GM18907 (cell line): ENCODE data around the gene FGD2.

Source experiments
- ATAC-seq: cut with Tn5 transposase; IDR thresholded peaks from one replicate; pipeline ENCODE4 v1.9.1; 2021; ENCODE audit warnings: mild to moderate bottlenecking, moderate library complexity; ENCODE audit not compliant: unreplicated experiment

FGD2 gene

GRCh38 chr6:36970892-36971842 lies 34.3 kb upstream of the FGD2 start:
- ATAC-seq, result no peak

DNA sequence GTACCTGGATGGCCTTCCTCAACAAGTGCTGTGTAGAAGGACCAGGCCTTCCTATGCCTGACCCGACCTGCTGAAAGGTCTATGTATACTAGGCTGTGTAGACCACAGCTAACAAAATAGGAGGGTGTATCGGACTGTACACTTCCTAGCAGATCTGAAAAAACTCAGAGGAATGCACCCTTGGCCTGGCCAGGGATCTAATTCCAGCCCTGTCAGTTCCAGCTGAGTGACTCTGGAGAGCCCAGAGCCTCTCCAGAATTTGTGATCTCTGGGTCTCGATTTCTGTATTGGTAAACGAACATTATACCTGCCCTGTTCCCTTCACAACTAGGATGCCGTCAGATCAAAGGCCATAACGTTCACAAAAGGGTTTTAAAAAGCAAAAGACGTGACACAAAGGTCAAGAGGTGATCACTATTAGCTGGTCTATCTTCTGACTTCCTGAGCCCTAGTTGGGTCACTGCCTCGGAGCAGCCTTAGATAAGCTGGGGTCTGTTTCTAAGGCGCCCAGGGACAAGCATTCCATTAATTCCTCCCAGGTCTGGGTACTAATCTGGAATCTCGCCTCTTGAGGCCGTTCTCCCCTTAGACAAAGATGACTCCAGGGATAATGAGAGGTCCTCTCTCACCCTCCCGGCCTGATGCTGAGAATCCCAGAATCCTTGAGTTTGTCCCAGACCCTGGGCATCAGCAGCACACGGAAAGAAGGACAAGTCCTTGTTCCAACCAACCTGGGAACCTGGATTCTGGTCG lies 33.4 kb upstream of the FGD2 start:
- no peak for ATAC-seq

- no peak for ATAC-seq
Measured at GRCh38 chr6:36973190-36973589, 32.3 kb upstream of the FGD2 start.

DNA sequence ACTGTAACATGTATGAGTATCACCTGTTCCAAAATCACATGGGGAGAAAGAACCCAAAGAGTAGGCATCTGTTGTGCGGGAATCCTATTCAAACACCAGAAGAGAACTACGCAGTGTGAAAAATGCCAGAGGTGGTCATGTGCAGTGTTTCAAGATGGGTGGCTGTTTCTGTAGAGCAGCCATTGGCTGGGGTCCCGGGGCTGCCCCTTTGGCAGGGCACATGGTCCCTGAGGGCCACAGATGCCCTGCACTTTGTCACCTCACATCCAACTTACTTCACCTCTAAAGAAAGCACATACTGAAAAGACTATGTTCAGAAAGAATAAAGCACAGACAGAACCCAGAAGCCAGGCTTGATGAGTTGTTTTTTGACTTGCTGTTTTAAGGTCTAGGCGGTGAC lies 31.8 kb upstream of the FGD2 start:
- ATAC-seq, result no peak

- no peak for ATAC-seq
Measured at GRCh38 chr6:36975231-36976006, 30.0 kb upstream of the FGD2 start.

DNA sequence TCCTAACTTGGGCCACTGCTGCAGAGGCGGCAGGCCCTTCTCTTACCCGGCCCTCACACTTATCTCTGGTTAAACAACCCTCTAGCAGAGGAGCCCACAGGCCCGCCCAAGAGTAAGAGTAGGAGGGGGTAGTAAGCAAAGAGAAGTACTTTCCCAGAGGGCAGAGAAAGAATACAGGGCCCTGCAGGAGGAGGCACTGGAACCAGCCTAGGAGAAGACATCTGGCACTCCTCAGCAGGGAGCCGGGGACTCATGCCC lies 29.5 kb upstream of the FGD2 start:
- no peak for ATAC-seq

- ATAC-seq, result no peak
Measured at GRCh38 chr6:36976509-36976908, 28.9 kb upstream of the FGD2 start.

GRCh38 chr6:36976931-36977330 lies 28.5 kb upstream of the FGD2 start:
- ATAC-seq, result no peak

DNA sequence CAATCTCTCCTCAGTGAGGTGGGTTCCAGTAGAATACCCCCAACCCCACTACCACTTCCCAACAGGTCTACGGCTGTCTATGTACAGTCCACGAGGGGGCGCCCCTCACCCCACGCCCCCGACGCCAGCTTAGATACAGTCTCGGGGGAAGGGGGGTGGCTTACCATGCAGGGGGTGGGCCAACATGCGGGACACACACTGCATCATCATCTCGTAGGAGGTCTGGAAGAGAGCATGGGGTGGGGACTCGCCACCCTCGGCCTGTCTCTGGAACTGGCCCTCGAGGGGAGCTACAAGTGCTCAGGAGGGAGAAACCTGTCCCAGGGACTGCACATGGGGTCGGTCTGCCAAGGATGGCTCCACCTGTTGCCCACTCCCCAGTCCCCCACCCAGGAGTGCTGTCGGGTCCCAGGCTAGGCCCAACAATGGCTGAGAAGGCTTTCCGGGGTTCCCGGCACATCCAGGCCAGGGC lies 27.9 kb upstream of the FGD2 start:
- no peak for ATAC-seq

DNA sequence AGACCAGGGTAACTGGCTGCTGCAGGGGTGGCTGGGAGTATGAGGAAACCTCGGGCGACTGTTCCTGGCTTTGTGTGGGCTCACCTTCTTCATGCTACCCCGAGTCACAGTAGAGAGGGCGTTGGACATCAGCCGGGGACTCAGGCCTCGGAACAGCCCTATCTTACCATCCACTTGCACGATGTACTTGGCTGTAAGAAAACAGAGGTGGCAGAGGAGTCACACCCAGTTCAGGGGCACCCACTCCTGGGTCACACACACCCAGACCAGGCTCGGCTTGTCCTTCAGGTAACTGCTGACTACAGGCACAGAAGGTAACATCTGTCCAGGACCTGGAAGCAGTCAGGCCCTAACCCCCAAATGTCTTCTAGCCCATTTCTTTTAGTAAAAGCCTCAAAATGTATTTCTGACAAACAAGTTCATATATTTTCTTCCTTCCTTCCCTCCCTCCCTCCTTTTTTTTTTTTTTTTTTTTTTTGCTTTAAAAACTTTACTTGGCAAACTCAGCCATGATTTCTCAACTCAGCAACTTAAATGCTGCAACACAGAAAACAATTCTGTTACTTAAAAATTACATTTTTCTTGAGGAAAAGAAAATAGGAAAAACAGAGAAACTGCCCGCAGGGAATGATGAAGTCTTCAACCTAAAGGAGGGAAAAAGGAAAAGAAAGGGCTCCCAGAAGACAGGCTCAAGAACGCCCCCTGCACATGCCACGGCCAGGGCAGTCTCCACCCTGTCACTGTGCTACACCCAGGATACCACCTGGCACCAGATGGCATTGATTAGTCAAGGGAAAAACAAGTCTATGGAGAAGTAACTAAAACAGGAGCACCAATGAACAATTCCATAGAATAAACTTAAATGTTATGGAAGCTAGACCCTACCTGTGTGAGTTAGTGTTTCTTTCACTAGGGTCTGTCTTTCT lies 26.8 kb upstream of the FGD2 start:
- ATAC-seq, result no peak

DNA sequence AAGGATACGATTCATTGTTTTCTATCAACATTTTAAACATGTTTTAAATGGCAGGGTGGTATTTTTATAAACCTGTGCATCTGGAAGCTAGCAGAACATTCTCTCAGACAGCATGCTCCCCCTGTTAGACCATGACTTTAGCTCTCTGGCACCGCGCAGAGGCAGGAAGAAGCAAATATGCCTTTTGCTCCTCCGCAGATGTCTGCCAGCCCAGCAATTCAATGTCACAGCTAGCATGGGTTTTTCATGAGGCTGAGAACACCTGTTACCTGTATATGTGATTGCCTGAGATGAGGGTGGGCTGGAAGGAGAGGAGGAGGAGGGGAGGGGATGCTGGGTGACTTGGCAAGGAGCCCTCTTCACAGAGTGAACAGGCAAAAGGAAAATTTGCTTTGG lies 26.1 kb upstream of the FGD2 start:
- ATAC-seq, result no peak

GRCh38 chr6:36980129-36980528 lies 25.3 kb upstream of the FGD2 start:
- ATAC-seq, result no peak

DNA sequence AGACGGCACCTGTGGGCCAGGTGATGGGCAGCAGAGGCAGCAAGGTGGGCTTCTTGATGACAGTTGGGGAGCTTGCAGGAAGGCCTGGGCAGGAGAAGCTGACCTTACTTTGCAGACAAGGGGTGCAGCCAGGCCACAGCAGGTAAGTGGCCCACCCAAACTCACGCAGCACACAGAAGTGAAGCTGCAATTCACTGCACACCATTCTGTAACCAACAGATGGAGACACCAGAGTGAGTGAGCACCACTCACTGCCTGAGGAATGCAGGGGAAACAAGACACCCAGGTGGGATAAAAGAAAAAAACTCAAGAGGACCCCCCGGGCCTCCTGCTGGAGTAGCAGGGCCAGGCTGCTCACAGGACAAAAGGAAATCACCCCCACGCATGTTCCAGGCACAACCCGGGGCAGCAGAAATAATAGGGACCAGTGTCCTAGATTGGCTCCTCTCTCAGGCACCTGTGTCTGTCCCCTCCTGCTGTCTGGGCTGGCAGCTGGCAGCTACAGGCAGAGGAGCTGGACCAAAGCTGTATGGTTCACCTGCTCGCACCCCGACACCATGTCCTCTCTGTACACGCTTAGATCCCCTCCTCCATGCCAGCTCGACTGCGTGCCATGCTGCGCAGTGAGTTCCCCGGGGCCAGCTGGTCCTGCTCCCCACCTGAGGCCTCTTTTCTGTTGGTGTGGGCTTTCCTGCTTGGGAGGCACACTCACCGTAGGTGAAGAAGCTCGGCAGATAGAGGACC lies 24.4 kb upstream of the FGD2 start:
- no peak for ATAC-seq

- no peak for ATAC-seq
Measured at GRCh38 chr6:36983538-36983937, 21.9 kb upstream of the FGD2 start.

DNA sequence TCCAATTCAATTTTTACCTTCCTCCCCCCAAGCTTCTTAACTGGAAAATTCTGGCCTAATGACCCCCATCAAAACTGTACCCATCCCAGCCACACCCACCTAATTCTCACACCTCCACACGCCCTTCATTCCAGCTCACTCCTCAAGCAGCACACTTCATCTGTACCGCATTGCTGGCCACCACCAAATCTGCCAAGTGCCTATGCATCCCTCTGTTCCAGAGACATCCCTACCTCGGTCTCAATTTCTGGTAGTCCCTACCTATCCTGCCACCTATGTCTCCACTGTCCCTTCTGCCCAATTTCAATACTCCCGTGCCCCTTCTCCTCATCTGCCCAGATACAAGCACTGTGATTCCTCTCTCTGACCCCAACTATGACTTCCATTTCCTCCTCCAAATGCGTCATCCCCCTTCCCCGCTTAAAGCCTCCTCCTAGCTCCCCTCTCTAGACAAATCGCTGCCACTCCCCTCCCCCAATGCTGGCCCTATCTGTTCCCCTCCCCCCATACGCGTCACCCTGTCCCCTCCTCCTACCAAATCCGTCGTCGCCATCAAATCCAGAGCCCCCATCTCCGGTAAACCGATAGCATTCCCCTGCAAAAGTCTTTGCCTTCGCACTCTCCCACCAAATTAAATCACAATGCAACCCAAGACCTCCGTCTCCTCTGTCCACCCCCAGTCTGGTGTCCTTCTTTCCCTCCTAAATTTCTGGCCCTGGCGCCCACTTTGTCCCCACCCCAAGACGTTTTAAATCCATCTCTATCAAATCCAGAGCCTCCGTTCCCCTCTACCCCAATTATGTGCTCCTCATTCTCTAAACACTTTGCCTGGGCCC lies 20.7 kb upstream of the FGD2 start:
- no peak for ATAC-seq

DNA sequence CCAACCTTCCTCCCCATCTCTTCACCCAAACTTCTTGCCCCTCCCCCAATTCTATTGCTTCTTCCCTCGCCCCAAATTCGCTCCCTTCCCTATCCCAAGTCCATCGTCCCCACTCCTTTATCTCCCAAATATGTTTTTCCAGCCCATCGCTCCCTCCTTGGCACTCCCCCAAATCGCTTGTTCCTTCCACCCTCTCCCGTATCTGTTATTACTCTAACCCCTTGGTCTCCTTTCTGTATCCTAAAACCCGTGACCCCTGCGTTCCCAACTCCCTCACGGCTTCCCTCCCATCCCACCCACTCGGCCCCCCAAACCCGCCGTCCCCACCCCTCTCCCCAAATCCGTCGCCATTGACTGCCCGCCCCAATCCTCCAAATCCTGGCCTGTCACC lies 20.0 kb upstream of the FGD2 start:
- ATAC-seq, result no peak

DNA sequence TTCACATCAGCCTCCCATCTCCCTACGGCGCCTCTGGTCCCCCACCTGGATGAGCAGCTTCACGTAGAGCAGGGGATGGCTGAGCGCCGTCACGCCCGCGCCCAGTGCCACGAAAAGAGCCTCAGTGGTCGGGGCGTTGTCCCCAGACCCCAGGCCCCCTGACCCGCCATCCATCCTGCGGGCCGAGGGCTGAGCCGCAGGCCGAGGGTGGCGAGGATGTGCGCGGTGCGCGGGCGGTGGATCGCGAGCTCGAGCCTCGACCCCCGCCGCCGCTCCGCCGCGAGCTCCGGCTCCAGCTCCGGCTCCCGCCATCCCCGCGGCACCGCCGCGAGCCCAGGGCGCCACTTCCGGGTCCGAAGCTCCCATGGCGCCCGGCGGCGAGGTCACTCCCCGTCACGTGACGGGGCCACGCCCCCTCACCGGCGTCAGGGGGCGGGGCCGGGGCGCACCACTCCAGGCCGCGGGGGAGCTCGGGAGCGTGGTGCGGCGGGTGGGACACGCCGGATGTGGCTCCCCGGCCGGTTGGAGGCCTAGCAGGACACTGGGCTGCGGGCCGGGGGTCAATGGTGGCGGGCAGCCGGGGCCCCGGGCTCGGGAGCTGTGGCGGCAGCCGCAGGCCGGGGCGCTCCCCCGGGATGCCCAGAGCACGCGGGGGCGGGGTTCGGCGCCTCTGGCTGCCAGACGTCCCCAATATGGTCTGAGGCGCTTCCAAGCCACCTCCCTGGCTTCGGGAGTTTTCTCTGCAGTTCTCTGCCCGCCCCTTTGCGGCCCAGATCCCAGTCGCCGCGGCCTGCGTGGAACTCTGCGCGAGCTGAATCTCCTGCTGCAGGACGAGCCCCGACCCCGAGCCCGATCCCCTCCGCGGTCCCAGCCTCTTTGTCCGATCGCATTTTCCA lies 19.4 kb upstream of the FGD2 start, which contains the start of gene MTCH1:
MTCH1 (minus strand) TSS at position 389 of the 896 bp plus-strand sequence; CDS start at position 366, 23 bp downstream.
- ATAC-seq, result peak; percentile 84

GRCh38 chr6:36986704-36987047 lies 18.8 kb upstream of the FGD2 start:
- no peak for ATAC-seq
